Ovary (tissue), 3 donors: ENCODE results near the gene CCDC54.

Source experiments
- CTCF ChIP-seq, 3 donors: fragments of 450-650 bp in 2 of 3; fragments of 200-600 bp in 1 of 3; IDR thresholded peaks; one replicate each; pipeline versions ENCODE4 v1.5.1 to v1.8.0; 2016 to 2022; ENCODE audit warnings: antibody characterized with exemption in 3 of 3, mild to moderate bottlenecking in 1 of 3
- POLR2A ChIP-seq: fragments of 450-650 bp; IDR thresholded peaks from one replicate; pipeline ENCODE4 v1.6.1; 2017; ENCODE audit warnings: antibody characterized with exemption, mild to moderate bottlenecking, moderate library complexity
- donor health status: DM: no; HTN: no; CAD: no.

GRCh38 chr3:107411056-107411455, 33.8 kb downstream of the CCDC54 start:
- TF ChIP-seq CTCF (IDR thresholded peaks at IDR 0.05) = no peak
- no peak for TF ChIP-seq POLR2A
